SJSA1 (cell line): ENCODE measurements around the gene HTRA1. TPM values are rescaled to one million over a fixed set of nuclear protein-coding genes. Genes with fewer than 3 reads are reported as not detected.
A peak's percentile ranks its signal among the peaks of the same experiment; 100 is the strongest.

ENCODE experiments used
- DNase-seq, 2 experiments: peaks; one replicate each; pipeline ENCODE4 v3.0.0-alpha.2; 2015 to 2020; ENCODE audit warnings: low spot score in 2 of 2, low read depth in 1 of 2
- H3K27ac ChIP-seq: fragments of 250-450 bp; sonication (Bioruptor Pico); 2 replicates; pipeline ENCODE4 v1.5.1; 2020; ENCODE audit warnings: mild to moderate bottlenecking, moderate library complexity
- H3K27me3 ChIP-seq: fragments of 250-450 bp; sonication (Bioruptor Pico); replicated peaks from 2 replicates; pipeline ENCODE4 v1.5.1; 2020; ENCODE audit warnings: mild to moderate bottlenecking, moderate library complexity
- H3K36me3 ChIP-seq: fragments of 250-450 bp; sonication (Bioruptor Pico); 2 replicates; pipeline ENCODE4 v1.5.1; 2020; ENCODE audit warnings: mild to moderate bottlenecking
- H3K4me1 ChIP-seq: fragments of 250-450 bp; sonication (Bioruptor Pico); replicated peaks from 2 replicates; pipeline ENCODE4 v1.6.1; 2021; ENCODE audit warnings: mild to moderate bottlenecking
- H3K4me3 ChIP-seq: fragments of 250-450 bp; sonication (Bioruptor Pico); 2 replicates; pipeline ENCODE4 v1.5.1; 2020; ENCODE audit warnings: mild to moderate bottlenecking
- H3K9me3 ChIP-seq: fragments of 250-450 bp; sonication (Bioruptor Pico); replicated peaks from 2 replicates; pipeline ENCODE4 v1.5.1; 2020; ENCODE audit warnings: mild to moderate bottlenecking
- total RNA-seq: library from RNA; depleted of rRNA; stranded (reverse); fragments of >200 nt; shearing (Covaris generic); gene quantifications from 2 replicates; pipeline ENCODE4 v1.2.3, GENCODE V29; 2014

The HTRA1 gene
- total RNA-seq, 1 experiment from 2014 or later = 8.4 TPM

DNA sequence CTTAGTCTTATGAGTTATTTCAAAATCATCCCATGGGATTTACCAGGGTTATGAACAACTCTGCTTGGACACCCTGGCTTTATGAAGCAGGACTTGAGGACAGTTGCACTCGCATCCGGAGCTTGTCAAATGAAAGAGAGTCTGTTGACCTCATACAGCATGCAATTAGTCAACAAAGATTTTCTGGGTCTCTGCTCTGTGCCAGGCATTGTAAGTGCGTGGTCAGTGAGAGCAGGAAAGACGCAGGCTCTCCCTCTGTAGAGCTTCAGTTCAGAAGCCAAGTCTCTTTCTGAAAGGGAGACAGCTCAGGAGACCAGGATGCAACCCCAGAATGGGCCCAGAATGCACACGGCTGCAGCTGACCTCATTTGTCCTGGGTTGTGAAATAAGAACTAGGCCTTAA is 53.7 kb downstream of the HTRA1 start:
- H3K4me1 ChIP-seq = peaks cover 23% of the 10 kb centered on the region
- H3K27me3 ChIP-seq = no peaks in the 10 kb centered on the region
- no peaks in the 10 kb centered on the region for H3K36me3 ChIP-seq
- H3K4me3 ChIP-seq = no peak overlapping the region
- no peak for DNase-seq
- H3K9me3 ChIP-seq = no peaks in the 10 kb centered on the region
- no peak overlapping the region for H3K27ac ChIP-seq

DNA sequence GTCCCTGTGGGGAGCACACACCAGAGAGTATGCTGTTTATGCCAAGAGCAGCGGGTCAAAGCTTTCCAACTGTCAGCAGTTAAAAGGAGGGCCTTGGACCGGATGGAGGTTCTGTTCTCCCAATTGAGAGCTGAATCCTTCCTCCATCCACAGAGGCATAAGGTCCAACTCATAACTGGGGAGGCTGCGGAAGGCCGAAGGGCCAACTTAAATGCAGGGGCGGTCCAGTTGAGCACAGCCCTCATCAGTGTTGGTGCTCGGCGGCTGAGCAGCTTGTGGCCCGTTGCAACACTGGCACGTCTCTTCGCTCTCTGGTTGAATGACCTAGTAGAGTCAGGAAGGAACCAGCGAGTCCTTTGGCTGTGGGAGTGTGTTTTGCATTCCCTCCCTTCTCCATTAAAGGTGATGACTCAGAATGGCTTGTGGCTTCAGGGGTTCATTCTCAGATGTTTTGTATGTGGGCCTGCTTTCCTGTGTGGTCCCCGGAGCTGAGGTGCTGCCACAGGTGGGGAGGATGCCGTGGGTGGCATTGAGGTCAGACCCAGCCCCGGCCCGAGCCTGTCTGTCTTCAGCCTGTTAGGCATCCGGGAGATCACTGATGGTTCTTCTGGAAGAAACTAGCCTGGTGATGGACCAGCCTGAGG is 54.4 kb downstream of the HTRA1 start:
- H3K27ac ChIP-seq = no peak overlapping the region
- H3K9me3 ChIP-seq = no peaks in the 10 kb centered on the region
- H3K4me3 ChIP-seq = no peak overlapping the region
- H3K36me3 ChIP-seq = no peaks in the 10 kb centered on the region
- H3K4me1 ChIP-seq = peaks cover 23% of the 10 kb centered on the region
- no peaks in the 10 kb centered on the region for H3K27me3 ChIP-seq
- DNase-seq = peak in 1 of 2 experiments; percentile 26

DNA sequence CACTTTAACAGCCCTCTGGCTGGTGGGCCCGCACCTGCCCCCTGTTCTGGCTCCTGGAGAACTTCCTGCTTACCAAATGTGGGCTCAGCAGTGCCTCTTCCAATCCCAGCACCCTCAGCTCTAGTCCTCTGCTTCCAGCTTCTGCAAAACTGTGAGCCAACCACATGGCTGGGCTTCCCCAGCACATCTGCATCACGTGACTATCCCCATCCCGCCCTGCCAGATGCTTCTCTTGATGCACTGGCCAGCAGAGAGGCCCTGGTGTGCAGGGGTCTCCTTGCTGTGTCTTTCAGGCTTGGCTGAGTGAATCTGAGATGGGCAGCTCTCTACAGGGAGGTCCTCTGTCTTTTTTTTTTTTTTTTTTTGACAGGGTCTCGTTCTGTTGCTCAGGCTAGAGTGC is 55.4 kb downstream of the HTRA1 start:
- Histone ChIP-seq H3K4me1 (peaks cover 27% of the 10 kb centered on the region), H3K36me3 (no peaks in the 10 kb centered on the region), H3K27ac (no peak overlapping the region), H3K27me3 (no peaks in the 10 kb centered on the region), H3K9me3 (no peaks in the 10 kb centered on the region), H3K4me3 (no peak overlapping the region)
- DNase-seq = no peak

GRCh38 chr10:122519144-122519543 is 57.8 kb downstream of the HTRA1 start:
- Histone ChIP-seq H3K9me3 (no peaks in the 10 kb centered on the region), H3K4me3 (no peak overlapping the region), H3K36me3 (no peaks in the 10 kb centered on the region), H3K27me3 (no peaks in the 10 kb centered on the region), H3K27ac (no peak overlapping the region), H3K4me1 (peaks cover 26% of the 10 kb centered on the region)
- DNase-seq = no peak

GRCh38 chr10:122519873-122520272 is 58.5 kb downstream of the HTRA1 start:
- Histone ChIP-seq H3K36me3 (no peaks in the 10 kb centered on the region), H3K27ac (no peak overlapping the region), H3K4me3 (no peak overlapping the region), H3K4me1 (peaks cover 19% of the 10 kb centered on the region), H3K9me3 (no peaks in the 10 kb centered on the region), H3K27me3 (no peaks in the 10 kb centered on the region)
- no peak for DNase-seq

DNA sequence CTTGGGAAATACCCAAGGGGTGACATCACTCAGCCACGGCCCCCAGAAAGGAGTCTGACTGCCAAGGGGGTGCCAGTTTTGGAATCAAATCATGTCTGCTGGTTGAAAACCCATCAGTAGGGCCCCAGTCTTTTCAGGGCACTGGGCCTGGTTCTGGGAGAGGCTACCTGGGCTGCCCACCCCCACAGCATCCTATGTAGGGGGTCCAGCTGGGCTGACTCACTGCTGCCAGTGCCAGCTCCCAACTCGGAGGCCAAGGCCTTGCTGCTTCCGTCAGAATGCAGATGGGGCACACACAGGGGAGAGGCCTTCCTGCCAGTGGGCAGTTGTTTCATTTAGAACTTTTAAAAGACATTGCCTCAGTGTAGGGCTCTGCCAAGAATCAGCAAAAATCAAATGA is 59.7 kb downstream of the HTRA1 start:
- H3K36me3 ChIP-seq = no peaks in the 10 kb centered on the region
- no peaks in the 10 kb centered on the region for H3K9me3 ChIP-seq
- DNase-seq = no peak

GRCh38 chr10:122524811-122525210 is 63.5 kb downstream of the HTRA1 start:
- no peak for DNase-seq

More for the DNA sequence above, 59.7 kb downstream of the HTRA1 start:
- H3K4me3 ChIP-seq = no peak overlapping the region
- H3K27ac ChIP-seq = no peak overlapping the region
- peaks cover 9% of the 10 kb centered on the region for H3K4me1 ChIP-seq
- H3K27me3 ChIP-seq = no peaks in the 10 kb centered on the region

GRCh38 chr10:122525788-122526187 is 64.4 kb downstream of the HTRA1 start:
- no peak for DNase-seq
- no peaks in the 10 kb centered on the region for H3K36me3 ChIP-seq
- no peaks in the 10 kb centered on the region for H3K27me3 ChIP-seq
- no peaks in the 10 kb centered on the region for H3K9me3 ChIP-seq
- H3K4me1 ChIP-seq = 0 out of 2 replicates have a peak, but pooled peaks cover 4% of the 10 kb centered on the region
- H3K4me3 ChIP-seq = no peak overlapping the region
- H3K27ac ChIP-seq = no peak overlapping the region

More at GRCh38 chr10:122524811-122525210, 63.5 kb downstream of the HTRA1 start:
- no peaks in the 10 kb centered on the region for H3K36me3 ChIP-seq
- 0 out of 2 replicates have a peak, but pooled peaks cover 4% of the 10 kb centered on the region for H3K4me1 ChIP-seq
- H3K4me3 ChIP-seq = no peak overlapping the region
- no peaks in the 10 kb centered on the region for H3K27me3 ChIP-seq
- no peak overlapping the region for H3K27ac ChIP-seq
- H3K9me3 ChIP-seq = no peaks in the 10 kb centered on the region

DNA sequence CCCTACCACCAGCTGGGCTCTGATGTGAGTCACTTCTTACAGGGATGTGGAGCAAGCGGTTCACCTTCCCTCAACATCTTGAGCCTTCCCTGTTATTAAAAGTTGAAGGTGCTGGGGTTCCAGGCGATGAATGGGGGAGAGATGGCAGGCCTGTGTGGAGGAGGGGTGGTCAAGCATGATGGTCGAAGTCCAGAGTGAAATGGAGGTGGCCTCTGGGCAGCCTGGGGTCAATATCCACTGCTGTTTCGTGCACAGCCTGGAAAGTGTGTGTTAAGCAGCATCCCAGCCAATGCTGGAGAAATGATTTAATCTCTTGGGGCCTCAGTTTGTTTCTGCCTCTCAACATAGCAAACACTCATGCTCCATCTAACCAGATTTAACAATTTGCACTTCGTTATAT is 65.5 kb downstream of the HTRA1 start:
- H3K4me3 ChIP-seq = no peak overlapping the region
- no peaks in the 10 kb centered on the region for H3K36me3 ChIP-seq
- no peak for DNase-seq
- H3K9me3 ChIP-seq = no peaks in the 10 kb centered on the region
- H3K27me3 ChIP-seq = no peaks in the 10 kb centered on the region
- H3K4me1 ChIP-seq = no peaks in the 10 kb centered on the region
- no peak overlapping the region for H3K27ac ChIP-seq

GRCh38 chr10:122530177-122530576 is 68.8 kb downstream of the HTRA1 start:
- no peaks in the 10 kb centered on the region for H3K27me3 ChIP-seq
- H3K27ac ChIP-seq = no peak overlapping the region
- H3K9me3 ChIP-seq = no peaks in the 10 kb centered on the region
- no peak overlapping the region for H3K4me3 ChIP-seq
- DNase-seq = no peak
- H3K4me1 ChIP-seq = no peaks in the 10 kb centered on the region
- H3K36me3 ChIP-seq = no peaks in the 10 kb centered on the region

DNA sequence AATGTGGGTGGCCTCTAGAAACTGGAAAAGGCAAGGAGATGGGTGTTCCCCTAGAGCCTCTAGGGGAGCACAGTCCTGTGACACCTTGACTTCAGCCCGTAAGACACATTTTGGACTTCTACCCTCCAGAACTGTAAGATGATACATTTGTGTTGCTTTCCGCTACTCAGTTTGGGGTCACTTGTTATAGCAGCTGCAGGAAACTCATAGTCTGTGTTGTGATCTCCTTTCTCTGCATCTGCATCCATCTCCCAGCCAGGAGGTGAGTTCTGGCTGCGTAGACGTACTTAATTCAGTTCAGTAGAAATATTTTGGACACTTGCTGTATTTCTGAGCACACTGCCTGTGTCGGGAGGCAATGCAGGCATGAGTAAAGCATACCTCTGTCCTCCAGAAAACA is 69.9 kb downstream of the HTRA1 start:
- no peaks in the 10 kb centered on the region for H3K36me3 ChIP-seq
- H3K9me3 ChIP-seq = no peaks in the 10 kb centered on the region
- no peak for DNase-seq
- H3K27me3 ChIP-seq = no peaks in the 10 kb centered on the region
- H3K4me3 ChIP-seq = no peak overlapping the region
- no peaks in the 10 kb centered on the region for H3K4me1 ChIP-seq
- H3K27ac ChIP-seq = no peak overlapping the region

DNA sequence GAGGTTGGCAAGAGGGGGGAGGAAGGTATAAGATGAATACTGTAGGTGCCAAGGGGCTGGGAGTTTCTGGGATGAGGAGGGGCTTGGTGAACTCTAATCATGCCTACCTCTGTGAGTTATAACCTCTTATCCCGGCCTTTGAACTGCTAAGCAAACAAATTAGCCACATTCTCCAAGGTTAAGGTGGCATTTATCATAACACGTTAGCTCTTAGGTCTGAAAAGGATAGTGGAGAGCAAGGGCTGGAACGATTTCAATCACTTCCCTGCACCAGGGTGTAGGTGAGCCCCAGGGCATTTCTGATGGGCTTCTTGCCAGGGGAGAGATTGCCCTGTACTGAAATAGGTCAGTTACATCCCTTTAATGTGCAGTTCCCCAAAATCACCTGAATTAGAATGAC is 70.6 kb downstream of the HTRA1 start:
- no peaks in the 10 kb centered on the region for H3K27me3 ChIP-seq
- no peak for DNase-seq
- no peaks in the 10 kb centered on the region for H3K9me3 ChIP-seq
- no peaks in the 10 kb centered on the region for H3K36me3 ChIP-seq
- no peaks in the 10 kb centered on the region for H3K4me1 ChIP-seq
- no peak overlapping the region for H3K4me3 ChIP-seq
- H3K27ac ChIP-seq = no peak overlapping the region

GRCh38 chr10:122532601-122533296 is 71.4 kb downstream of the HTRA1 start:
- no peak for DNase-seq
- H3K4me3 ChIP-seq = no peak overlapping the region
- H3K9me3 ChIP-seq = 0 out of 2 replicates have a peak, but pooled peaks cover 3% of the 10 kb centered on the region
- H3K4me1 ChIP-seq = no peaks in the 10 kb centered on the region
- H3K36me3 ChIP-seq = no peaks in the 10 kb centered on the region
- no peaks in the 10 kb centered on the region for H3K27me3 ChIP-seq
- H3K27ac ChIP-seq = no peak overlapping the region

DNA sequence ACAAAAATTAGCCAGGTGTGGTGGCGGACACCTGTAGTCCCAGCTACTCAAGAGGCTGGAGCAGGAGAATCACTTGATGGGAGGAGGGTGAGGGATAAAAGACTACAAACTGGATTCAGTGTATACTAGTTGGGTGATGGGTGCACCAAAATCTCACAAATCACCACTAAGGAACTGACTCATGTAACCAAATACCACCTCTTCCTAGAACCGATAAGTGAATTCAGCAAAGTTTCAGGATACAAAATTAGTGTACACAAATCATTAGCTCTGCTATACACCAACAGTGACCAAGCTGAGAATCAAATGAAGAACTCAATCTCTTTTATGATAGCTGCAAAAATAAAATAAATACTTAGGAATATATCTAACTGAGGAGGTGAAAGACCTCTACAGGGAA is 76.2 kb downstream of the HTRA1 start:
- H3K27me3 ChIP-seq = no peaks in the 10 kb centered on the region; the same call in 1 of the 2 replicates
- no peaks in the 10 kb centered on the region for H3K4me1 ChIP-seq
- 0 out of 2 replicates have a peak, but pooled peaks cover 3% of the 10 kb centered on the region for H3K9me3 ChIP-seq
- DNase-seq = no peak
- H3K4me3 ChIP-seq = no peak overlapping the region
- H3K36me3 ChIP-seq = no peaks in the 10 kb centered on the region
- no peak overlapping the region for H3K27ac ChIP-seq
